Measurements from ENCODE around the gene TRPM1. TPM values are rescaled to one million over a fixed set of nuclear protein-coding genes. Genes with fewer than 3 reads are reported as not detected.

Gene TRPM1
- total RNA-seq, 1 donor from 2014 or later: not detected

GRCh38 chr15:31016446-31016915 is 85.0 kb downstream of the TRPM1 start:
- H3K27ac Mint-ChIP-seq (ENCODE audit: unreplicated experiment): peak overlapping the region; percentile 12

GRCh38 chr15:31014608-31014925 is 87.0 kb downstream of the TRPM1 start:
- H3K4me1 Mint-ChIP-seq (ENCODE audit: low read depth): peaks cover 7% of the 10 kb centered on the region
- H3K27ac Mint-ChIP-seq (ENCODE audit: unreplicated experiment): no peak overlapping the region
- peaks cover 18% of the 10 kb centered on the region for H3K9me3 Mint-ChIP-seq (ENCODE audit: low read depth)
- no peaks in the 10 kb centered on the region for H3K27me3 Mint-ChIP-seq (ENCODE audit: low read depth)
- H3K4me3 Mint-ChIP-seq (ENCODE audit: unreplicated experiment): no peak overlapping the region
- TF ChIP-seq, protein P1, sequence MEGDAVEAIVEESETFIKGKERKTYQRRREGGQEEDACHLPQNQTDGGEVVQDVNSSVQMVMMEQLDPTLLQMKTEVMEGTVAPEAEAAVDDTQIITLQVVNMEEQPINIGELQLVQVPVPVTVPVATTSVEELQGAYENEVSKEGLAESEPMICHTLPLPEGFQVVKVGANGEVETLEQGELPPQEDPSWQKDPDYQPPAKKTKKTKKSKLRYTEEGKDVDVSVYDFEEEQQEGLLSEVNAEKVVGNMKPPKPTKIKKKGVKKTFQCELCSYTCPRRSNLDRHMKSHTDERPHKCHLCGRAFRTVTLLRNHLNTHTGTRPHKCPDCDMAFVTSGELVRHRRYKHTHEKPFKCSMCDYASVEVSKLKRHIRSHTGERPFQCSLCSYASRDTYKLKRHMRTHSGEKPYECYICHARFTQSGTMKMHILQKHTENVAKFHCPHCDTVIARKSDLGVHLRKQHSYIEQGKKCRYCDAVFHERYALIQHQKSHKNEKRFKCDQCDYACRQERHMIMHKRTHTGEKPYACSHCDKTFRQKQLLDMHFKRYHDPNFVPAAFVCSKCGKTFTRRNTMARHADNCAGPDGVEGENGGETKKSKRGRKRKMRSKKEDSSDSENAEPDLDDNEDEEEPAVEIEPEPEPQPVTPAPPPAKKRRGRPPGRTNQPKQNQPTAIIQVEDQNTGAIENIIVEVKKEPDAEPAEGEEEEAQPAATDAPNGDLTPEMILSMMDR (IDR thresholded peaks at IDR 0.05): no peak
- H3K36me3 Mint-ChIP-seq (ENCODE audit: low read depth): peaks cover 6% of the 10 kb centered on the region
- DNase-seq (ENCODE audit: low spot score): no peak

More at GRCh38 chr15:31016446-31016915, 85.0 kb downstream of the TRPM1 start:
- no peaks in the 10 kb centered on the region for H3K27me3 Mint-ChIP-seq (ENCODE audit: low read depth)
- peaks cover 18% of the 10 kb centered on the region for H3K9me3 Mint-ChIP-seq (ENCODE audit: low read depth)
- H3K36me3 Mint-ChIP-seq (ENCODE audit: low read depth): peaks cover 6% of the 10 kb centered on the region
- no peak for DNase-seq (ENCODE audit: low spot score)
- no peak overlapping the region for H3K4me3 Mint-ChIP-seq (ENCODE audit: unreplicated experiment)
- TF ChIP-seq, protein P1 (IDR thresholded peaks at IDR 0.05): no peak
- peaks cover 10% of the 10 kb centered on the region for H3K4me1 Mint-ChIP-seq (ENCODE audit: low read depth)

DNA sequence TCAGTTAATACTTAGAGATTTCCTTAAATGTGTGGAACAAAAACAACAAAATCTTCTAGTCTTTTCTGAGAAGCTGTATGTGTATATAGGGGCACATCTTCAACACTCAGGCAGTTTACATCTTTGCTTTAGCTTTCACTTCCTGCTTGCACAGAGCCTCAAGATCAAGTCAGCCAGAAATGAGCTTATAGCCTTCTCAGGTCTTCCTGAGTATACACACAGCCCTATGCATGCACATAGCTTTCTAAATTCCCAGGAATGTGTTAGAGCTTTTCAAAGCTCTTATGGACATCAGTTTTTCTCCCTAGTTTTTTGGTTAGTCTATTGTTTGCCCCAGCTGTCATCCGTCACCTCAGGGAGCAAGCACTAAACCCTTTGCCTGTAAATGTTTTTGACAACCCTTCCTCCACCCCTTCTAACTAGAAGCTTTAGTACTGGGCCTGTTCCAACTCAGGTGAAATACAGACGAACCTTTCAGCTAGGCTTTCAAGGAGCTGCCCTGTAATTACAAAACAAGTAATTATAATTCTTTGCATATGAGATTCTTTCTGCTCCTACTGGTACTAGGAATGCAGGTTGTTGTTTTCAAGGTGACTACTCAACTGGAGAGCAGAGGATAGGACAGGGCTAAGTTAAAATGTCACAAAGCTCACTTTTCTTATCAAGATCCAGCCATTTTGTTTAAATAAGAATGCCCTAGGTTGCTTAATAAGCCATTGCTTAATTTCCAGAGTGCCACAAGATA is 87.5 kb downstream of the TRPM1 start:
- Mint-ChIP-seq H3K36me3 (ENCODE audit: low read depth) (peaks cover 6% of the 10 kb centered on the region), H3K9me3 (ENCODE audit: low read depth) (peaks cover 18% of the 10 kb centered on the region), H3K4me1 (ENCODE audit: low read depth) (peaks cover 7% of the 10 kb centered on the region), H3K27ac (ENCODE audit: unreplicated experiment) (no peak overlapping the region), H3K4me3 (ENCODE audit: unreplicated experiment) (no peak overlapping the region), H3K27me3 (ENCODE audit: low read depth) (no peaks in the 10 kb centered on the region)
- DNase-seq (ENCODE audit: low spot score): no peak
- TF ChIP-seq, protein P1 (IDR thresholded peaks at IDR 0.05): no peak

DNA sequence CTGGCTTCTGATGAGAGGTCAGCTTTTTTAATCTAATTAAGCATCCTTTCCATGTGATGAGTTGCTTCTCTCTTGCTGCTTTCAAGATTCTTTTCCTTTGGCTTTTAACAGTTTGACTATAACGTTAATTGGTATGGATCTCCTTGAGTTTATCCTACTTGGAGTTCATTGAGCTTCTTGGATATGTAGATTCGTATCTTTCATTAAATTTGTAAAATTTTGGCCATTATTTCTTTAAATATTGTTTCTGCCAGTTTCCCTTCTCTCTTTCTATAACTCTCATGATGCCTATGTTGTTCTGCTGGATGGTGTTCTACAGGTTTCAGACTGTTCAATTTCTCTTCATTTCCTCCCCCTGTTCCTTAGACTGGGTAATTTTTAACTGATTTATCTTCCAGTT is 89.1 kb downstream of the TRPM1 start:
- Mint-ChIP-seq H3K9me3 (ENCODE audit: low read depth) (peaks cover 18% of the 10 kb centered on the region), H3K36me3 (ENCODE audit: low read depth) (peaks cover 6% of the 10 kb centered on the region), H3K4me1 (ENCODE audit: low read depth) (peaks cover 7% of the 10 kb centered on the region), H3K27ac (ENCODE audit: unreplicated experiment) (no peak overlapping the region), H3K4me3 (ENCODE audit: unreplicated experiment) (no peak overlapping the region), H3K27me3 (ENCODE audit: low read depth) (no peaks in the 10 kb centered on the region)
- no peak for DNase-seq (ENCODE audit: low spot score)
- TF ChIP-seq, protein P1 (IDR thresholded peaks at IDR 0.05): no peak

DNA sequence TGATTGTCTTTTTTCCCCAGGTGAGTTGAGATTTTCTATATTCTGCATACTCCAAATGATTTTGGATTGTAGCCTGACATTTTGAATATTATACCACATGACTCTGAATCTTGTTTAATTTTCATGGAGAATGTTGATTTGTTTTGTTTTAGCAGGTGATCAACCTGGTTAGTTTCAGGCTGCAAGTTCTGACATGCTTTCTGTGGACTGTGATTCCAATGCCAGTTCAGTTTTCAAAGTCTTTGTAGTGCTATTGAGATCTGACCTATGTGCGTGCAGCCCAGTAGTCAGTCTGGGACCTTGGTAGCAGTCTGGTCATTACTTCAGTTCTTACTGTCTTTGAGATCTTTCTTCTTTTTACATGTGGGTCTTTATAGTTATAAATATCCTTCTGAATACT is 91.5 kb downstream of the TRPM1 start:
- DNase-seq (ENCODE audit: low spot score): no peak
- peaks cover 6% of the 10 kb centered on the region for H3K36me3 Mint-ChIP-seq (ENCODE audit: low read depth)
- H3K4me3 Mint-ChIP-seq (ENCODE audit: unreplicated experiment): no peak overlapping the region
- no peaks in the 10 kb centered on the region for H3K27me3 Mint-ChIP-seq (ENCODE audit: low read depth)
- no peaks in the 10 kb centered on the region for H3K4me1 Mint-ChIP-seq (ENCODE audit: low read depth)
- peaks cover 18% of the 10 kb centered on the region for H3K9me3 Mint-ChIP-seq (ENCODE audit: low read depth)
- H3K27ac Mint-ChIP-seq (ENCODE audit: unreplicated experiment): no peak overlapping the region
- TF ChIP-seq, protein P1 (IDR thresholded peaks at IDR 0.05): no peak
